Endothelial cell of umbilical vein (primary cell): ENCODE results near the gene CABLES1. TPM values are rescaled to one million over a fixed set of nuclear protein-coding genes. Genes with fewer than 3 reads are reported as not detected.

ENCODE experiments used
- BruUV-seq: library from RNA; stranded (reverse); fragments of 400-500 nt; replicated peaks from 2 replicates; lab custom pipeline; 2021; lab: Mats Ljungman, UMichigan
- CTCF ChIA-PET: fragments of 300-600, 350-600 bp; sonication (Branson Sonifier 250); formaldehyde crosslinking; loops from one replicate; lab custom pipeline; 2021; ENCODE audit warnings: antibody characterized with exemption, inconsistent platforms; lab: Charles Lee
- POLR2A ChIA-PET: fragments of 300-600, 350-600 bp; sonication (Branson Sonifier 250); formaldehyde crosslinking; loops from one replicate; lab custom pipeline; 2021; ENCODE audit warnings: antibody characterized with exemption, inconsistent platforms; lab: Charles Lee
- DNase-seq: peaks from one replicate; pipeline ENCODE4 v3.0.0-alpha.2; 2011; ENCODE audit warnings: low read depth, low spot score
- FAIRE-seq: peaks from 2 replicates; lab custom pipeline; 2011; peaks lifted over from hg19 to GRCh38; lab: Jason Lieb, UNC
- H2AFZ ChIP-seq: 2 replicates; pipeline ENCODE4 v1.6.0; 2012; ENCODE audit warnings: low read depth, low read length, control low read depth, inconsistent platforms
- H3K27ac ChIP-seq: 2 replicates; pipeline ENCODE4 v1.5.1; 2011; ENCODE audit warnings: low read depth, mild to moderate bottlenecking, control low read depth, low read length, moderate library complexity; ENCODE audit not compliant: insufficient read depth
- H3K27me3 ChIP-seq, 2 experiments: 2 replicates each; pipeline versions ENCODE4 v1.6.0 to v1.6.1; 2011; ENCODE audit warnings: low read length in 2 of 2, mixed read lengths in 1 of 2; ENCODE audit not compliant: control insufficient read depth in 2 of 2, insufficient read depth in 2 of 2
- H3K36me3 ChIP-seq, 2 experiments: 2 replicates in 1 of 2; 3 replicates in 1 of 2; pipeline ENCODE4 v1.5.1; 2011; ENCODE audit warnings: low read length in 2 of 2, mild to moderate bottlenecking in 1 of 2, moderate library complexity in 1 of 2; ENCODE audit not compliant: control insufficient read depth in 2 of 2, insufficient read depth in 2 of 2; ENCODE audit errors: extremely low read depth in 1 of 2
- H3K4me1 ChIP-seq: 3 replicates; pipeline ENCODE4 v1.5.1; 2011; ENCODE audit warnings: mild to moderate bottlenecking, low read length; ENCODE audit not compliant: control insufficient read depth, insufficient read depth; ENCODE audit errors: extremely low read depth
- H3K4me2 ChIP-seq: 2 replicates; pipeline ENCODE4 v1.6.1; 2011; ENCODE audit warnings: low read length, control low read depth, mixed read lengths; ENCODE audit not compliant: insufficient read depth
- H3K4me3 ChIP-seq, 3 experiments: fragments of 200-600 bp in 1 of 3; sonication (generic), shearing (Covaris generic) in 1 of 3; replicated peaks in 1 of 3; 2 replicates each; pipeline ENCODE4 v1.5.1; 2011 to 2016; ENCODE audit warnings: control low read depth in 3 of 3, low read length in 3 of 3, mild to moderate bottlenecking in 2 of 3, inconsistent platforms in 1 of 3, low read depth in 1 of 3, moderate library complexity in 1 of 3; ENCODE audit not compliant: insufficient read depth in 1 of 3
- H3K79me2 ChIP-seq: 2 replicates; pipeline ENCODE4 v1.6.0; 2012; ENCODE audit warnings: low read length, inconsistent platforms; ENCODE audit not compliant: control insufficient read depth, insufficient read depth
- H3K9ac ChIP-seq: replicated peaks from 2 replicates; pipeline ENCODE3; 2011; ENCODE audit warnings: low read length, control low read depth; ENCODE audit not compliant: insufficient read depth; ENCODE audit errors: extremely low read depth
- H3K9me1 ChIP-seq: replicated peaks from 3 replicates; pipeline ENCODE4 v1.6.0; 2011; ENCODE audit warnings: mild to moderate bottlenecking, low read length; ENCODE audit not compliant: control insufficient read depth, insufficient read depth; ENCODE audit errors: extremely low read depth
- H3K9me3 ChIP-seq: replicated peaks from 2 replicates; pipeline ENCODE4 v1.5.1; 2012; ENCODE audit warnings: low read length, inconsistent platforms; ENCODE audit not compliant: control insufficient read depth, insufficient read depth
- H4K20me1 ChIP-seq: replicated peaks from 2 replicates; pipeline ENCODE3; 2011; ENCODE audit warnings: mild to moderate bottlenecking, low read length; ENCODE audit not compliant: control insufficient read depth, insufficient read depth; ENCODE audit errors: extremely low read depth
- EZH2 ChIP-seq: IDR thresholded peaks from 2 replicates; pipeline ENCODE4 v1.6.1; 2012; ENCODE audit warnings: borderline replicate concordance, low read depth, mild to moderate bottlenecking, moderate library complexity, low read length, inconsistent platforms; ENCODE audit not compliant: severe bottlenecking
- FOS ChIP-seq: IDR thresholded peaks from 2 replicates; pipeline ENCODE4 v1.6.1; 2011; ENCODE audit warnings: mild to moderate bottlenecking, low read length, moderate library complexity, borderline replicate concordance; ENCODE audit not compliant: insufficient read depth
- GATA2 ChIP-seq: IDR thresholded peaks from 2 replicates; pipeline ENCODE4 v1.7.0; 2011; ENCODE audit warnings: low read depth, mild to moderate bottlenecking, moderate library complexity, mixed read lengths, low read length; ENCODE audit not compliant: insufficient read length, insufficient read depth
- JUN ChIP-seq: IDR thresholded peaks from 2 replicates; pipeline ENCODE4 v1.6.1; 2011; ENCODE audit warnings: borderline replicate concordance, low read depth; ENCODE audit not compliant: insufficient read length, insufficient read depth
- MYC ChIP-seq: IDR thresholded peaks from one replicate; pipeline ENCODE4 v1.6.1; 2011; ENCODE audit warnings: mild to moderate bottlenecking, low read depth, low read length
- POLR2A ChIP-seq: IDR thresholded peaks from 2 replicates; pipeline ENCODE4 v1.6.1; 2012; ENCODE audit warnings: low read depth, mild to moderate bottlenecking, control low read depth, low read length
- POLR2AphosphoS5 ChIP-seq: IDR thresholded peaks from 2 replicates; pipeline ENCODE4 v1.6.1; 2012; ENCODE audit warnings: low read depth, mild to moderate bottlenecking, control low read depth, low read length, moderate library complexity; ENCODE audit not compliant: insufficient read depth
- dilution Hi-C: fragments of 300-500 bp; cut with MboI; formaldehyde crosslinking; loops from one replicate; pipeline ENCODE4 v1.15.0; 2019; ENCODE audit warnings: low sequenced_read_pairs; ENCODE audit not compliant: extremely low pct_ligation_motif_present
- intact Hi-C: fragments of 100-400 bp; cut with micrococcal nuclease; formaldehyde crosslinking; loops from one replicate; pipeline ENCODE4 v1.10.0; 2022
- polyA plus RNA-seq, 4 experiments: library from polyadenylated mRNA; depleted of rRNA in 3 of 4; stranded (reverse) in 3 of 4; unstranded in 1 of 4; fragments of >200 nt; gene quantifications; 2 replicates each; pipeline versions ENCODE4 v1.2.1 to v1.2.3, GENCODE V29; 2011 to 2012; ENCODE audit warnings: missing spikeins in 1 of 4
- total RNA-seq: library from RNA; stranded (reverse); gene quantifications from 2 replicates; pipeline ENCODE4 v1.2.3, GENCODE V29; 2021
- TF ChIP-seq, protein P1 (sequence below): IDR thresholded peaks from 2 replicates; pipeline ENCODE4 v1.6.1; 2011; ENCODE audit not compliant: insufficient read depth, insufficient read length
- TF ChIP-seq, protein P2 (sequence below), 2 donors: IDR thresholded peaks; 1 replicate in 1 of 2; 2 replicates in 1 of 2; pipeline ENCODE4 v1.5.1; 2011; ENCODE audit warnings: low read length in 2 of 2, mild to moderate bottlenecking in 2 of 2, moderate library complexity in 2 of 2, control low read depth in 1 of 2, inconsistent platforms in 1 of 2, low read depth in 1 of 2; ENCODE audit not compliant: insufficient read depth in 1 of 2; ENCODE audit errors: extremely low read depth in 1 of 2

CABLES1 gene
- total and polyA plus RNA-seq, 2 donors (not counting 3 experiments of a cell fraction or from before 2014, with no cell fraction given) = 40.2 to 71.1 TPM

DNA sequence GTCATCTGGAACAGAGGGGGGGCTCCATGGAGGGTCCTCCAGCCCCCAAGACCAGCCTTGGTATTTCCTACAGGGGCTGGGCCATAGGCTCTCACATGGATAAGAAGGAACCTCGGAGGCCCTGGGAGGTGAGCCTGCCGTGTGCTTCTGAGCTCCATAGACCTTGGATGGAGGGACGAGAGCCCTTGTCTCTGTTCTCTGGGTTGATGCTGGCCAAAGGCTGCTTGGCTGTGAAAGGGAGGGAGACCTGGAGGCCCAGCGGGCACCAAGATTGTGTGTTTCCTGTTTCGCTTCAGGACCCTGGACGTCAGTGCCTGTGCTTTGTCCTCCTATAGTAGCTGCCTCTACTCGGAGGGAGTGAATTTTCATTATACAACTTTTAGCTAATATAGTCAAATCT is 20.8 kb downstream of the CABLES1 start:
- Histone ChIP-seq H3K79me2 (peaks cover 58% of the 10 kb centered on the region), H2AFZ (no peak overlapping the region), H3K4me3 (no peak overlapping the region), H3K27me3 (no peaks in the 10 kb centered on the region), H3K9me1 (no peaks in the 10 kb centered on the region), H3K27ac (no peak overlapping the region), H4K20me1 (peaks cover 4% of the 10 kb centered on the region), H3K4me2 (no peak overlapping the region), H3K36me3 (no peaks in the 10 kb centered on the region), H3K9me3 (no peaks in the 10 kb centered on the region), H3K4me1 (no peaks in the 10 kb centered on the region), H3K9ac (no peak overlapping the region)
- POLR2A ChIA-PET = no interaction called here
- FAIRE-seq (no peak), DNase-seq (no peak)
- dilution Hi-C loops (no loop called here), intact Hi-C loops (no loop called here)
- no TSS peak for BruUV-seq
- CTCF ChIA-PET = interaction anchor here (1.0 to 2.3 kb wide), 2 partner anchors 11 to 25 kb away, joined by 3 to 6 read pairs; no protein-coding TSS in a partner anchor
- TF ChIP-seq FOS (no peak), EZH2 (no peak), JUN (no peak), POLR2A (no peak)
- TF ChIP-seq, protein P1, sequence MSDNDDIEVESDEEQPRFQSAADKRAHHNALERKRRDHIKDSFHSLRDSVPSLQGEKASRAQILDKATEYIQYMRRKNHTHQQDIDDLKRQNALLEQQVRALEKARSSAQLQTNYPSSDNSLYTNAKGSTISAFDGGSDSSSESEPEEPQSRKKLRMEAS = no peak

DNA sequence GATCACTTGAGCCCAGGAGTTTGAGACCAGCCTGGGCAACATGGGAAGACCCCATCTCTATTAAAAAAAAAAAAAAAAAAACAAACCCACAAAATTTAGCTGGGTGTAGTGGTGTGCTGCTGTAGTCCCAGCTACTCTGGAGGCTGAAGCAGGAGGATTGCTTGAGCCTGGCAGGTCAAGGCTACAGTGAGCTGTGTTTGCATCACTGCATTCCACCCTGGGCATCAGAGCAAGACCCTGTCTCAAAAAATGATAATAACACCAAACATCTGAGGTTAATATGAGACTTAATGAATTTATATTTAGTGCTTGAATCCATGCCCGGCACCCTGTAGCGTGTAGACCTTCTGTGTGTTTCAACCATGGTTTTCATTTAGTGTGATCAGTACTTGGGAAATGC is 22.8 kb downstream of the CABLES1 start:
- FAIRE-seq (no peak), DNase-seq (no peak)
- POLR2A ChIA-PET = no interaction called here
- dilution Hi-C loops (no loop called here), intact Hi-C loops (no loop called here)
- Histone ChIP-seq H3K36me3 (no peaks in the 10 kb centered on the region), H3K9ac (no peak overlapping the region), H3K4me3 (no peak overlapping the region), H3K4me2 (no peak overlapping the region), H3K9me3 (no peaks in the 10 kb centered on the region), H3K9me1 (no peaks in the 10 kb centered on the region), H2AFZ (no peak overlapping the region), H3K4me1 (no peaks in the 10 kb centered on the region), H3K79me2 (peaks cover 47% of the 10 kb centered on the region), H3K27me3 (no peaks in the 10 kb centered on the region), H4K20me1 (peaks cover 4% of the 10 kb centered on the region), H3K27ac (no peak overlapping the region)
- BruUV-seq = no TSS peak
- TF ChIP-seq EZH2 = no peak
- no peak for TF ChIP-seq FOS
- TF ChIP-seq POLR2AphosphoS5 = no peak
- TF ChIP-seq, protein P2, sequence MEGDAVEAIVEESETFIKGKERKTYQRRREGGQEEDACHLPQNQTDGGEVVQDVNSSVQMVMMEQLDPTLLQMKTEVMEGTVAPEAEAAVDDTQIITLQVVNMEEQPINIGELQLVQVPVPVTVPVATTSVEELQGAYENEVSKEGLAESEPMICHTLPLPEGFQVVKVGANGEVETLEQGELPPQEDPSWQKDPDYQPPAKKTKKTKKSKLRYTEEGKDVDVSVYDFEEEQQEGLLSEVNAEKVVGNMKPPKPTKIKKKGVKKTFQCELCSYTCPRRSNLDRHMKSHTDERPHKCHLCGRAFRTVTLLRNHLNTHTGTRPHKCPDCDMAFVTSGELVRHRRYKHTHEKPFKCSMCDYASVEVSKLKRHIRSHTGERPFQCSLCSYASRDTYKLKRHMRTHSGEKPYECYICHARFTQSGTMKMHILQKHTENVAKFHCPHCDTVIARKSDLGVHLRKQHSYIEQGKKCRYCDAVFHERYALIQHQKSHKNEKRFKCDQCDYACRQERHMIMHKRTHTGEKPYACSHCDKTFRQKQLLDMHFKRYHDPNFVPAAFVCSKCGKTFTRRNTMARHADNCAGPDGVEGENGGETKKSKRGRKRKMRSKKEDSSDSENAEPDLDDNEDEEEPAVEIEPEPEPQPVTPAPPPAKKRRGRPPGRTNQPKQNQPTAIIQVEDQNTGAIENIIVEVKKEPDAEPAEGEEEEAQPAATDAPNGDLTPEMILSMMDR (IDR thresholded peaks at IDR 0.05; ENCODE audit: extremely low read depth in 1 of 2, insufficient read depth in 1 of 2, low read depth in 1 of 2, low read length in 2 of 2) = no peak
- TF ChIP-seq JUN = no peak
- TF ChIP-seq, protein P1 = no peak
- no peak for TF ChIP-seq GATA2
- no peak for TF ChIP-seq MYC
- TF ChIP-seq POLR2A = no peak
- CTCF ChIA-PET = no interaction called here
